H1 (cell line): ENCODE data around the gene GKN2. TPM values are rescaled to one million over a fixed set of nuclear protein-coding genes. Genes with fewer than 3 reads are reported as not detected.

Experiments
- CTCF ChIA-PET: fragments of 300-600 bp; sonication (Branson Sonifier 250); formaldehyde crosslinking; loops from one replicate; lab custom pipeline; 2021; ENCODE audit not compliant: partially characterized antibody; lab: Charles Lee
- POLR2A ChIA-PET: fragments of 300-600 bp; sonication (Branson Sonifier 250); formaldehyde crosslinking; loops from one replicate; lab custom pipeline; 2021; ENCODE audit warnings: inconsistent platforms; ENCODE audit not compliant: partially characterized antibody; lab: Charles Lee
- DNase-seq, 2 experiments: peaks; one replicate each; pipeline versions ENCODE4 v3.0.0 to v3.0.0-alpha.2; 2010 to 2022; ENCODE audit warnings: low spot score in 2 of 2, low read depth in 1 of 2, mixed read lengths in 1 of 2
- FAIRE-seq: peaks from 2 replicates; lab custom pipeline; 2011; peaks lifted over from hg19 to GRCh38; lab: Jason Lieb, UNC
- H2AFZ ChIP-seq: 2 replicates; pipeline ENCODE4 v1.8.1; 2012; ENCODE audit warnings: low read length, inconsistent platforms
- H2AK5ac ChIP-seq: 2 replicates; pipeline ENCODE4 v1.6.1; 2013; ENCODE audit warnings: low read depth, low read length
- H2BK120ac ChIP-seq: replicated peaks from 2 replicates; pipeline ENCODE3; 2013; ENCODE audit warnings: low read depth, low read length, inconsistent platforms
- H2BK12ac ChIP-seq: 2 replicates; pipeline ENCODE4 v1.6.1; 2013; ENCODE audit warnings: low read depth, low read length
- H2BK15ac ChIP-seq: 2 replicates; pipeline ENCODE4 v1.6.1; 2013; ENCODE audit warnings: low read length
- H2BK20ac ChIP-seq: 2 replicates; pipeline ENCODE4 v1.6.1; 2013; ENCODE audit warnings: low read length
- H2BK5ac ChIP-seq: 2 replicates; pipeline ENCODE4 v1.6.1; 2013; ENCODE audit warnings: low read depth, low read length
- H3K14ac ChIP-seq: 2 replicates; pipeline ENCODE4 v1.6.1; 2013; ENCODE audit warnings: inconsistent platforms; ENCODE audit not compliant: insufficient read length
- H3K18ac ChIP-seq: 2 replicates; pipeline ENCODE4 v1.6.1; 2013; ENCODE audit warnings: low read length; ENCODE audit errors: extremely low read depth
- H3K23ac ChIP-seq: 2 replicates; pipeline ENCODE4 v1.6.1; 2013; ENCODE audit warnings: inconsistent platforms; ENCODE audit not compliant: insufficient read length
- H3K23me2 ChIP-seq: 2 replicates; pipeline ENCODE4 v1.6.1; 2013; ENCODE audit warnings: low read depth, low read length
- H3K27ac ChIP-seq: 2 replicates; pipeline ENCODE4 v1.6.1; 2011; ENCODE audit warnings: low read depth, low read length, inconsistent platforms
- H3K27me3 ChIP-seq, 4 experiments: replicated peaks in 1 of 4; 1 replicate in 1 of 4; 2 replicates in 3 of 4; pipeline versions ENCODE4 v1.6.1 to v1.8.1; 2011 to 2013; ENCODE audit warnings: low read length in 3 of 4, mild to moderate bottlenecking in 3 of 4, inconsistent platforms in 2 of 4, mixed read lengths in 2 of 4, moderate library complexity in 1 of 4; ENCODE audit not compliant: control insufficient read depth in 3 of 4, insufficient read depth in 3 of 4; ENCODE audit errors: extremely low read depth in 1 of 4
- H3K36me3 ChIP-seq, 4 experiments: 2 replicates each; pipeline versions ENCODE4 v1.6.1 to v1.8.1; 2011 to 2013; ENCODE audit warnings: mild to moderate bottlenecking in 4 of 4, low read length in 3 of 4, moderate library complexity in 2 of 4, control low read depth in 1 of 4, inconsistent platforms in 1 of 4; ENCODE audit not compliant: insufficient read depth in 4 of 4, control insufficient read depth in 2 of 4
- H3K4ac ChIP-seq: replicated peaks from 2 replicates; pipeline ENCODE3; 2013; ENCODE audit warnings: low read length, low read depth, mixed read lengths, inconsistent platforms; ENCODE audit not compliant: insufficient read length
- H3K4me1 ChIP-seq, 4 experiments: replicated peaks in 1 of 4; 1 replicate in 1 of 4; 2 replicates in 3 of 4; pipeline versions ENCODE4 v1.6.1 to v1.8.1; 2011 to 2013; ENCODE audit warnings: low read length in 3 of 4, inconsistent platforms in 2 of 4, mixed read lengths in 1 of 4; ENCODE audit not compliant: insufficient read depth in 4 of 4, control insufficient read depth in 3 of 4
- H3K4me2 ChIP-seq, 2 experiments: 2 replicates each; pipeline versions ENCODE4 v1.6.1 to v1.8.1; 2011 to 2013; ENCODE audit warnings: low read depth in 2 of 2, low read length in 2 of 2, control low read depth in 1 of 2, inconsistent platforms in 1 of 2, mild to moderate bottlenecking in 1 of 2; ENCODE audit not compliant: insufficient read depth in 1 of 2
- H3K4me3 ChIP-seq, 4 experiments: fragments of 200-600, 300-600 bp in 1 of 4; sonication (generic), shearing (Covaris generic), sonication (Bioruptor Twin) in 1 of 4; 2 replicates each; pipeline versions ENCODE4 v1.5.1 to v1.8.1; 2011 to 2016; ENCODE audit warnings: low read length in 4 of 4, low read depth in 3 of 4, control low read depth in 2 of 4, inconsistent platforms in 2 of 4, mild to moderate bottlenecking in 2 of 4, mixed read lengths in 1 of 4, moderate library complexity in 1 of 4; ENCODE audit not compliant: insufficient read depth in 2 of 4; ENCODE audit errors: extremely low read depth in 1 of 4
- H3K56ac ChIP-seq: replicated peaks from 2 replicates; pipeline ENCODE3; 2013; ENCODE audit warnings: low read depth, mild to moderate bottlenecking, mixed read lengths, low read length, inconsistent platforms; ENCODE audit not compliant: insufficient read length
- H3K79me1 ChIP-seq: 2 replicates; pipeline ENCODE4 v1.6.1; 2013; ENCODE audit warnings: low read depth, low read length, control low read depth
- H3K79me2 ChIP-seq, 2 experiments: 2 replicates each; pipeline versions ENCODE4 v1.6.1 to v1.8.1; 2012 to 2013; ENCODE audit warnings: low read length in 2 of 2, mild to moderate bottlenecking in 2 of 2, inconsistent platforms in 1 of 2; ENCODE audit not compliant: insufficient read depth in 2 of 2, control insufficient read depth in 1 of 2
- H3K9ac ChIP-seq, 4 experiments: replicated peaks in 1 of 4; 1 replicate in 1 of 4; 2 replicates in 3 of 4; pipeline versions ENCODE4 v1.6.1 to v1.8.1; 2011 to 2013; ENCODE audit warnings: low read depth in 3 of 4, low read length in 3 of 4, control low read depth in 2 of 4, mild to moderate bottlenecking in 2 of 4, moderate library complexity in 2 of 4, inconsistent platforms in 1 of 4; ENCODE audit errors: extremely low read depth in 1 of 4
- H3K9me3 ChIP-seq, 2 experiments: 2 replicates each; pipeline versions ENCODE4 v1.6.1 to v1.8.1; 2012 to 2013; ENCODE audit warnings: mild to moderate bottlenecking in 2 of 2, moderate library complexity in 2 of 2, control low read depth in 1 of 2, inconsistent platforms in 1 of 2, low read depth in 1 of 2, low read length in 1 of 2, mixed read lengths in 1 of 2; ENCODE audit not compliant: insufficient read depth in 2 of 2
- H4K20me1 ChIP-seq, 2 experiments: replicated peaks in 1 of 2; 2 replicates each; pipeline versions ENCODE3 to v1.8.1; 2011 to 2013; ENCODE audit warnings: inconsistent platforms in 2 of 2, low read length in 2 of 2, mild to moderate bottlenecking in 1 of 2; ENCODE audit not compliant: insufficient read depth in 2 of 2, control insufficient read depth in 1 of 2
- H4K5ac ChIP-seq: 2 replicates; pipeline ENCODE4 v1.6.1; 2013; ENCODE audit warnings: low read length, low read depth, mixed read lengths, inconsistent platforms; ENCODE audit not compliant: insufficient read length
- H4K8ac ChIP-seq: 2 replicates; pipeline ENCODE4 v1.8.0; 2013; ENCODE audit warnings: mild to moderate bottlenecking, moderate library complexity, low read length, inconsistent platforms; ENCODE audit not compliant: insufficient read depth; ENCODE audit errors: extremely low read depth
- H4K91ac ChIP-seq: replicated peaks from 2 replicates; pipeline ENCODE3; 2013; ENCODE audit warnings: low read length, mixed read lengths, inconsistent platforms; ENCODE audit not compliant: insufficient read length
- ATF3 ChIP-seq: IDR thresholded peaks from 2 replicates; pipeline ENCODE4 v1.6.1; 2011; ENCODE audit warnings: low read depth, mild to moderate bottlenecking, low read length; ENCODE audit not compliant: insufficient read depth
- CTBP2 ChIP-seq: IDR thresholded peaks from 2 replicates; pipeline ENCODE4 v1.7.0; 2011; ENCODE audit warnings: borderline replicate concordance, mild to moderate bottlenecking, moderate library complexity, mixed read lengths, low read length; ENCODE audit not compliant: insufficient read depth, insufficient read length
- EZH2 ChIP-seq: fragments of 200-600 bp; sonication (generic); IDR thresholded peaks from 2 replicates; pipeline ENCODE4 v1.7.1; 2012; ENCODE audit warnings: low read depth, mild to moderate bottlenecking, moderate library complexity, low read length, inconsistent platforms; ENCODE audit not compliant: severe bottlenecking
- GTF2F1 ChIP-seq: IDR thresholded peaks from 2 replicates; pipeline ENCODE4 v1.6.1; 2012; ENCODE audit warnings: low read depth, low read length, improper control_type of control experiment, borderline replicate concordance
- JUN ChIP-seq: IDR thresholded peaks from 2 replicates; pipeline ENCODE4 v1.6.1; 2011; ENCODE audit warnings: low read depth, mild to moderate bottlenecking, improper control_type of control experiment, low read length
- MAX ChIP-seq: IDR thresholded peaks from 2 replicates; pipeline ENCODE4 v1.6.1; 2012; ENCODE audit warnings: inconsistent platforms
- NANOG ChIP-seq: IDR thresholded peaks from 2 replicates; pipeline ENCODE4 v1.6.1; 2011; ENCODE audit warnings: low read length, low read depth, mild to moderate bottlenecking, inconsistent platforms; ENCODE audit not compliant: insufficient read depth, poor library complexity, severe bottlenecking
- RAD21 ChIP-seq, 2 experiments: IDR thresholded peaks in 1 of 2; conservative IDR thresholded peaks in 1 of 2; 2 replicates each; pipeline ENCODE4 v1.6.1; 2011; ENCODE audit warnings: low read depth in 2 of 2, low read length in 2 of 2, improper control_type of control experiment in 1 of 2, inconsistent platforms in 1 of 2, mild to moderate bottlenecking in 1 of 2, moderate library complexity in 1 of 2
- RBBP5 ChIP-seq: IDR thresholded peaks from 2 replicates; pipeline ENCODE4 v1.7.1; 2012; ENCODE audit warnings: low read depth, mild to moderate bottlenecking, inconsistent platforms, low read length, moderate library complexity, borderline replicate concordance
- SP1 ChIP-seq: IDR thresholded peaks from 2 replicates; pipeline ENCODE4 v1.6.1; 2011; ENCODE audit warnings: low read depth, low read length
- SP2 ChIP-seq: IDR thresholded peaks from 2 replicates; pipeline ENCODE4 v1.6.1; 2012; ENCODE audit warnings: mild to moderate bottlenecking, low read length, inconsistent platforms
- USF2 ChIP-seq: IDR thresholded peaks from 2 replicates; pipeline ENCODE4 v1.6.1; 2011; ENCODE audit warnings: low read length, improper control_type of control experiment
- polyA plus RNA-seq, 7 experiments: library from polyadenylated mRNA; depleted of rRNA in 3 of 7; stranded (reverse) in 5 of 7; unstranded in 2 of 7; fragments of >200 nt in 5 of 7; fragments of 200-250 nt in 2 of 7; gene quantifications; 1 replicate in 5 of 7; 2 replicates in 1 of 7; 4 replicates in 1 of 7; pipeline versions ENCODE4 v1.2.1 to v1.2.3, GENCODE V29; 2011 to 2013; ENCODE audit warnings: missing spikeins in 2 of 7, mixed read lengths in 2 of 7
- total RNA-seq: library from RNA; stranded (reverse); fragmentation: NEBNext Ultra II Directional; extraction: Animal tissue kit (Norgen Biotek cat#: 25700); gene quantifications from 2 replicates; pipeline ENCODE4 v1.2.1, GENCODE V29; 2021

The GKN2 gene
- total and polyA plus RNA-seq, 2 of the 8 experiments (the other 6 are each of a cell fraction or from before 2014, with no cell fraction given) = not detected

- Histone ChIP-seq H3K36me3 (no peaks in the 10 kb centered on the region; a peak in 1 of 8 replicates), H3K27me3 (no peaks in the 10 kb centered on the region), H2AFZ (no peak overlapping the region), H3K23me2 (no peaks in the 10 kb centered on the region), H3K4me3 (no peak overlapping the region), H4K20me1 (no peaks in the 10 kb centered on the region), H2AK5ac (no peak overlapping the region), H3K79me1 (no peaks in the 10 kb centered on the region), H4K91ac (no peak overlapping the region), H3K14ac (no peak overlapping the region), H2BK15ac (no peak overlapping the region), H3K18ac (no peak overlapping the region), H3K4ac (no peak overlapping the region), H2BK5ac (no peak overlapping the region), H2BK120ac (no peak overlapping the region), H3K4me2 (no peak overlapping the region), H3K79me2 (no peaks in the 10 kb centered on the region), H3K9ac (no peak overlapping the region), H3K23ac (no peak overlapping the region), H3K4me1 (no peaks in the 10 kb centered on the region), H3K56ac (no peak overlapping the region), H2BK12ac (no peak overlapping the region), H2BK20ac (no peak overlapping the region), H4K5ac (no peak overlapping the region), H3K9me3 (no peaks in the 10 kb centered on the region), H3K27ac (no peak overlapping the region), H4K8ac (no peak overlapping the region)
- ChIA-PET POLR2A (no interaction called here), CTCF (no interaction called here)
- no peak for FAIRE-seq
- DNase-seq = no peak
- TF ChIP-seq EZH2 = no peak
- TF ChIP-seq SP1 = no peak
- no peak for TF ChIP-seq JUN
- TF ChIP-seq NANOG = no peak
- TF ChIP-seq ATF3 = no peak
- TF ChIP-seq MAX = no peak
- no peak for TF ChIP-seq RAD21 (IDR thresholded peaks at IDR 0.05 in 1 of 2, conservative IDR thresholded peaks at IDR 0.05 in 1 of 2; ENCODE audit: low read depth in 2 of 2, low read length in 2 of 2)
- no peak for TF ChIP-seq USF2
- no peak for TF ChIP-seq RBBP5
- TF ChIP-seq SP2 = no peak
- no peak for TF ChIP-seq GTF2F1
- TF ChIP-seq CTBP2 = no peak
Measured at GRCh38 chr2:68964282-68964681, 11.6 kb upstream of the GKN2 start.
